Activated B cell treated with CpG ODN at 0.5 μM for 24 hours (primary cell): ENCODE measurements around the gene RAD9A. TPM values are rescaled to one million over a fixed set of nuclear protein-coding genes. Genes with fewer than 3 reads are reported as not detected.

Experiments
- ATAC-seq: fragments of 200-7000 bp; cut with Tn5 transposase; one replicate; pipeline ENCODE4 v1.10.0; 2021; ENCODE audit warnings: low read depth, mild to moderate bottlenecking, moderate library complexity
- CTCF ChIA-PET: fragments of 350-600 bp; sonication (Branson Sonifier 250); formaldehyde crosslinking; loops from one replicate; lab custom pipeline; 2021; ENCODE audit warnings: antibody characterized with exemption; lab: Charles Lee
- POLR2A ChIA-PET: fragments of 350-600 bp; sonication (Branson Sonifier 250); formaldehyde crosslinking; loops from one replicate; lab custom pipeline; 2021; ENCODE audit warnings: antibody characterized with exemption; lab: Charles Lee
- DNase-seq: peaks from one replicate; pipeline ENCODE4 v3.0.0; 2022
- H3K27ac Mint-ChIP-seq: one replicate; pipeline ENCODE4 v1.8.0; 2020; ENCODE audit warnings: mixed read lengths
- H3K27me3 Mint-ChIP-seq: one replicate; pipeline ENCODE4 v1.8.0; 2021; ENCODE audit warnings: mixed read lengths
- H3K36me3 Mint-ChIP-seq: one replicate; pipeline ENCODE4 v1.8.0; 2021; ENCODE audit warnings: low read depth, mixed read lengths
- H3K4me1 Mint-ChIP-seq: one replicate; pipeline ENCODE4 v1.8.0; 2021; ENCODE audit warnings: mixed read lengths
- H3K4me3 Mint-ChIP-seq: one replicate; pipeline ENCODE4 v1.8.0; 2020; ENCODE audit warnings: mild to moderate bottlenecking, mixed read lengths
- H3K9me3 Mint-ChIP-seq: one replicate; pipeline ENCODE4 v1.8.0; 2020; ENCODE audit warnings: mixed read lengths
- CTCF ChIP-seq: fragments of 200-600 bp; IDR thresholded peaks from one replicate; pipeline ENCODE4 v1.8.0; 2022; ENCODE audit warnings: antibody characterized with exemption, mild to moderate bottlenecking
- intact Hi-C: fragments of 100-400 bp; cut with micrococcal nuclease; formaldehyde crosslinking; loops from one replicate; pipeline ENCODE4 v1.15.1; 2024
- total RNA-seq: library from RNA; stranded (reverse); gene quantifications from 2 replicates; pipeline ENCODE4 v1.2.3, GENCODE V29; 2022

The RAD9A gene
- total RNA-seq, 1 donor from 2014 or later, result 35.2 TPM

GRCh38 chr11:67356864-67357561 lies 34.8 kb upstream of the RAD9A start:
- no peaks in the 10 kb centered on the region for H3K27me3 Mint-ChIP-seq
- DNase-seq (peak; percentile 41), ATAC-seq (no peak)
- H3K27ac Mint-ChIP-seq, result peak overlapping the region; percentile 90
- CTCF ChIA-PET, result interaction anchor here (0.6 to 10.1 kb wide), 10 partner anchors 8 to 262 kb away, joined by 3 to 735 read pairs (median 4); partner anchors contain the start of gene CLCF1
- peak; percentile 31 for TF ChIP-seq CTCF
- H3K36me3 Mint-ChIP-seq, result peaks cover 12% of the 10 kb centered on the region
- peaks cover 70% of the 10 kb centered on the region for H3K4me1 Mint-ChIP-seq
- peak overlapping the region; percentile 72 for H3K4me3 Mint-ChIP-seq
- POLR2A ChIA-PET, result interaction anchor here (0.7 to 26.3 kb wide), 9 partner anchors 10 to 85 kb away, joined by 3 to 1307 read pairs (median 4); partner anchors contain the start of genes CLCF1, PPP1CA, PTPRCAP and RAD9A
- H3K9me3 Mint-ChIP-seq, result no peaks in the 10 kb centered on the region
- intact Hi-C loops, result loop anchor here (1.0 to 10.0 kb wide), 3 partner anchors 17 to 358 kb away; no protein-coding TSS in a partner anchor

- TF ChIP-seq CTCF, result no peak
- no peak overlapping the region for H3K4me3 Mint-ChIP-seq
- DNase-seq (no peak), ATAC-seq (no peak)
- H3K36me3 Mint-ChIP-seq, result peaks cover 18% of the 10 kb centered on the region
- ChIA-PET CTCF (interaction anchor here (5.8 to 10.1 kb wide), 2 partner anchors 12 to 19 kb away, joined by 56 to 735 read pairs; partner anchors contain the start of gene CLCF1), POLR2A (interaction anchor here (0.7 to 26.3 kb wide), 4 partner anchors 11 to 44 kb away, joined by 3 to 1307 read pairs (median 51); partner anchors contain the start of genes CLCF1, PPP1CA and TBC1D10C)
- H3K27ac Mint-ChIP-seq, result peak overlapping the region; percentile 90
- no peaks in the 10 kb centered on the region for H3K9me3 Mint-ChIP-seq
- intact Hi-C loops, result loop anchor here (1.0 to 10.0 kb wide), 3 partner anchors 16 to 357 kb away; no protein-coding TSS in a partner anchor
- H3K27me3 Mint-ChIP-seq, result no peaks in the 10 kb centered on the region
- H3K4me1 Mint-ChIP-seq, result peaks cover 74% of the 10 kb centered on the region
These were observed 33.7 kb upstream of the RAD9A start for GRCh38 chr11:67357831-67358670.

GRCh38 chr11:67364169-67364568 lies 27.6 kb upstream of the RAD9A start:
- H3K9me3 Mint-ChIP-seq, result no peaks in the 10 kb centered on the region
- no peak for ATAC-seq
- H3K4me3 Mint-ChIP-seq, result no peak overlapping the region
- ChIA-PET CTCF (interaction anchor here (1.2 to 5.3 kb wide), 4 partner anchors 7 to 17 kb away, joined by 6 to 21 read pairs (median 12); partner anchors contain the start of gene CLCF1), POLR2A (interaction anchor here (0.6 to 26.4 kb wide), 6 partner anchors 3 to 236 kb away, joined by 3 to 1307 read pairs (median 4); partner anchors contain the start of genes CLCF1 and POLD4)
- peak overlapping the region; percentile 88 for H3K27ac Mint-ChIP-seq
- DNase-seq, result no peak
- intact Hi-C loops, result no loop called here
- no peak for TF ChIP-seq CTCF
- no peaks in the 10 kb centered on the region for H3K27me3 Mint-ChIP-seq
- H3K4me1 Mint-ChIP-seq, result peaks cover 72% of the 10 kb centered on the region
- peaks cover 52% of the 10 kb centered on the region for H3K36me3 Mint-ChIP-seq

- peaks cover 81% of the 10 kb centered on the region for H3K4me1 Mint-ChIP-seq
- H3K27me3 Mint-ChIP-seq, result no peaks in the 10 kb centered on the region
- H3K4me3 Mint-ChIP-seq, result peak overlapping the region; percentile 52
- intact Hi-C loops, result no loop called here
- CTCF ChIA-PET, result interaction anchor here (0.8 to 4.1 kb wide), 4 partner anchors 9 to 16 kb away, joined by 3 to 19 read pairs (median 6); partner anchors contain the start of gene CLCF1
- peak overlapping the region; percentile 88 for H3K27ac Mint-ChIP-seq
- ATAC-seq (peak; percentile 42), DNase-seq (no peak)
- peaks cover 56% of the 10 kb centered on the region for H3K36me3 Mint-ChIP-seq
- no peak for TF ChIP-seq CTCF
- POLR2A ChIA-PET, result interaction anchor here (0.5 to 26.4 kb wide), 5 partner anchors 4 to 82 kb away, joined by 3 to 1307 read pairs (median 3); partner anchors contain the start of genes CLCF1 and POLD4
- H3K9me3 Mint-ChIP-seq, result no peaks in the 10 kb centered on the region
These were observed 26.7 kb upstream of the RAD9A start for GRCh38 chr11:67364783-67365722.
